Ishikawa (cell line): ENCODE results near the gene NFAM1.

Experiments used
- CEBPB ChIP-seq: IDR thresholded peaks from 2 replicates; pipeline ENCODE4 v1.6.1; 2012
- CREB1 ChIP-seq: IDR thresholded peaks from 2 replicates; pipeline ENCODE4 v1.6.1; 2012; ENCODE audit warnings: low read depth
- EGR1 ChIP-seq: IDR thresholded peaks from 2 replicates; pipeline ENCODE4 v1.6.1; 2012
- EP300 ChIP-seq: IDR thresholded peaks from 2 replicates; pipeline ENCODE4 v1.6.1; 2012; ENCODE audit warnings: borderline replicate concordance
- FOXM1 ChIP-seq: IDR thresholded peaks from 2 replicates; pipeline ENCODE4 v1.6.1; 2012; ENCODE audit warnings: low read depth, borderline replicate concordance
- NFIC ChIP-seq: IDR thresholded peaks from 2 replicates; pipeline ENCODE4 v1.6.1; 2012
- RAD21 ChIP-seq: IDR thresholded peaks from 2 replicates; pipeline ENCODE4 v1.6.1; 2012; ENCODE audit warnings: low read depth
- TAF1 ChIP-seq: IDR thresholded peaks from 2 replicates; pipeline ENCODE4 v1.6.1; 2012; ENCODE audit warnings: low read depth, mild to moderate bottlenecking
- TCF12 ChIP-seq: IDR thresholded peaks from 2 replicates; pipeline ENCODE4 v1.6.1; 2012; ENCODE audit warnings: low read depth
- TEAD4 ChIP-seq: IDR thresholded peaks from 2 replicates; pipeline ENCODE4 v1.6.1; 2012
- YY1 ChIP-seq: IDR thresholded peaks from 2 replicates; pipeline ENCODE4 v1.6.1; 2012; ENCODE audit warnings: low read depth
- ZBTB7A ChIP-seq: IDR thresholded peaks from 2 replicates; pipeline ENCODE4 v1.6.1; 2012; ENCODE audit warnings: low read depth
- TF ChIP-seq, protein P1 (sequence below): IDR thresholded peaks from 2 replicates; pipeline ENCODE4 v1.6.1; 2012
- TF ChIP-seq, protein P2 (sequence below): IDR thresholded peaks from 2 replicates; pipeline ENCODE4 v1.6.1; 2012; ENCODE audit warnings: low read depth, mild to moderate bottlenecking
- TF ChIP-seq, protein P3 (sequence below): IDR thresholded peaks from 2 replicates; pipeline ENCODE4 v1.6.1; 2012

NFAM1 gene

DNA sequence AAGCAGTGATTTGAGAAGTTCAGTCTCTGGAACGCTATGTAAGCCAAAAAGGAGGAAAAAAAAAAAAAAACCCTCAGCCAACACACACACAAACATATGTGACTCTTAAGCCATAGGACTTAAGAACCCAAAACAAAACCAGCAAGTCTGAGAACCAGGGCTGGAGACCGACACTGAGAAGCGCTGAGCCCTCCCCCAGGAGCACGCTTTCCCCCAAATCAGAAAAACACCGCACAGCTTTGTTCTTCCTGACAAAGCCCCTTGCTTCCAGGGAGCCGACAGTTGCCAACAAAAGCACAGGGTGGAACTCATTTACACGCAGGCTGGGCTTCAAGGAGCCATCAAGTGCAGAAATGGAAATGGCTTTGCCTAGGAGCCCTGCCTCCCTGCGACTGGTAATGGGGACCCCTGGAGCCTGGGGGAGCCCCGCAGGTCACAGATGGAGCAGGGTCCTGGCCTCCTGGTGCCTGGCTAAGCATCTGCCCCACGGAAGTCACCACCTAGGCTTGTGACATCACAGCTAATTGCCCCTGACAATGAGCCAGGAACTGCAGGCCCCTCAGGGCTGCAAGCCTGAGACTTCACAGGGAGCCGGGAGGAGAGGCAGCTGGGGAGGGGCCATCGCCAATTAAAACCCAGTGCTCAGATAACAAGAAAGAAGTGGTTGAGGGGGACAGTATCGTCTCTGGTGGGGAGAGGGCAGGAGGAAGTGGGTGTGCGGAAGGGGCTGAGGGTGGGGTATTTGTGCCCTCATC lies 66.9 kb downstream of the NFAM1 start:
- TF ChIP-seq TAF1 (no peak), YY1 (no peak), CREB1 (no peak), EP300 (no peak), RAD21 (no peak), CEBPB (no peak), TEAD4 (no peak), FOXM1 (no peak), NFIC (no peak), ZBTB7A (no peak), EGR1 (no peak), TCF12 (no peak)
- TF ChIP-seq, protein P1, sequence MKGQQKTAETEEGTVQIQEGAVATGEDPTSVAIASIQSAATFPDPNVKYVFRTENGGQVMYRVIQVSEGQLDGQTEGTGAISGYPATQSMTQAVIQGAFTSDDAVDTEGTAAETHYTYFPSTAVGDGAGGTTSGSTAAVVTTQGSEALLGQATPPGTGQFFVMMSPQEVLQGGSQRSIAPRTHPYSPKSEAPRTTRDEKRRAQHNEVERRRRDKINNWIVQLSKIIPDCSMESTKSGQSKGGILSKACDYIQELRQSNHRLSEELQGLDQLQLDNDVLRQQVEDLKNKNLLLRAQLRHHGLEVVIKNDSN, result no peak
- TF ChIP-seq, protein P2, sequence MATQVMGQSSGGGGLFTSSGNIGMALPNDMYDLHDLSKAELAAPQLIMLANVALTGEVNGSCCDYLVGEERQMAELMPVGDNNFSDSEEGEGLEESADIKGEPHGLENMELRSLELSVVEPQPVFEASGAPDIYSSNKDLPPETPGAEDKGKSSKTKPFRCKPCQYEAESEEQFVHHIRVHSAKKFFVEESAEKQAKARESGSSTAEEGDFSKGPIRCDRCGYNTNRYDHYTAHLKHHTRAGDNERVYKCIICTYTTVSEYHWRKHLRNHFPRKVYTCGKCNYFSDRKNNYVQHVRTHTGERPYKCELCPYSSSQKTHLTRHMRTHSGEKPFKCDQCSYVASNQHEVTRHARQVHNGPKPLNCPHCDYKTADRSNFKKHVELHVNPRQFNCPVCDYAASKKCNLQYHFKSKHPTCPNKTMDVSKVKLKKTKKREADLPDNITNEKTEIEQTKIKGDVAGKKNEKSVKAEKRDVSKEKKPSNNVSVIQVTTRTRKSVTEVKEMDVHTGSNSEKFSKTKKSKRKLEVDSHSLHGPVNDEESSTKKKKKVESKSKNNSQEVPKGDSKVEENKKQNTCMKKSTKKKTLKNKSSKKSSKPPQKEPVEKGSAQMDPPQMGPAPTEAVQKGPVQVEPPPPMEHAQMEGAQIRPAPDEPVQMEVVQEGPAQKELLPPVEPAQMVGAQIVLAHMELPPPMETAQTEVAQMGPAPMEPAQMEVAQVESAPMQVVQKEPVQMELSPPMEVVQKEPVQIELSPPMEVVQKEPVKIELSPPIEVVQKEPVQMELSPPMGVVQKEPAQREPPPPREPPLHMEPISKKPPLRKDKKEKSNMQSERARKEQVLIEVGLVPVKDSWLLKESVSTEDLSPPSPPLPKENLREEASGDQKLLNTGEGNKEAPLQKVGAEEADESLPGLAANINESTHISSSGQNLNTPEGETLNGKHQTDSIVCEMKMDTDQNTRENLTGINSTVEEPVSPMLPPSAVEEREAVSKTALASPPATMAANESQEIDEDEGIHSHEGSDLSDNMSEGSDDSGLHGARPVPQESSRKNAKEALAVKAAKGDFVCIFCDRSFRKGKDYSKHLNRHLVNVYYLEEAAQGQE, result no peak
- TF ChIP-seq, protein P3, sequence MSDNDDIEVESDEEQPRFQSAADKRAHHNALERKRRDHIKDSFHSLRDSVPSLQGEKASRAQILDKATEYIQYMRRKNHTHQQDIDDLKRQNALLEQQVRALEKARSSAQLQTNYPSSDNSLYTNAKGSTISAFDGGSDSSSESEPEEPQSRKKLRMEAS, result no peak

DNA sequence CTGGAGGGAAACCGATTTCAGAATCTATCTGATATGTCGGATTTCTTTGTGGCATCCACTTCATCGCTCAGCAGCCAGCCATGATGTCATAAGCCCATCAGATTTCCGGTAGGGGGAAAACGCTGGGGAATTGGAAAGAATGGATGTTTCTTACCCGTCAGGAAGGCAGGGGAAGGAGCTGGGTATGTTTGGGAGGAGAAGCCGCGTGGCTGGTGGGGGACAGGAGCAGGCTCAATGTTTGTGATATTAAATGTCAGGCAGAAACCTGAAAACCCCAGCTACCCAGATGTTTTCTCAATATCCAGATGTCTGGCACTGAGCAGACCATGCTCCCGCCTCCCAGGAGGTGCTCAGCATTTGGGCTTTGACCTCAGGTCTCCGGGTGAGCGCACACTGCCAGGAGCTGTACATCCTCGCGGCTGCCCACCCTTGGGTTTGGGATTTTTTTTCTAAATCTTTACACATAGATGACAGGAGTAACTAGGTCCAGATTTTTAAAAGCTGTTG lies 67.5 kb downstream of the NFAM1 start:
- TF ChIP-seq TCF12 (no peak), YY1 (no peak), EGR1 (no peak), TAF1 (no peak), EP300 (no peak), CREB1 (no peak), RAD21 (no peak), CEBPB (no peak), NFIC (no peak), FOXM1 (no peak), ZBTB7A (no peak), TEAD4 (no peak)
- TF ChIP-seq, protein P3, result no peak
- TF ChIP-seq, protein P1, result no peak
- TF ChIP-seq, protein P2, result no peak

DNA sequence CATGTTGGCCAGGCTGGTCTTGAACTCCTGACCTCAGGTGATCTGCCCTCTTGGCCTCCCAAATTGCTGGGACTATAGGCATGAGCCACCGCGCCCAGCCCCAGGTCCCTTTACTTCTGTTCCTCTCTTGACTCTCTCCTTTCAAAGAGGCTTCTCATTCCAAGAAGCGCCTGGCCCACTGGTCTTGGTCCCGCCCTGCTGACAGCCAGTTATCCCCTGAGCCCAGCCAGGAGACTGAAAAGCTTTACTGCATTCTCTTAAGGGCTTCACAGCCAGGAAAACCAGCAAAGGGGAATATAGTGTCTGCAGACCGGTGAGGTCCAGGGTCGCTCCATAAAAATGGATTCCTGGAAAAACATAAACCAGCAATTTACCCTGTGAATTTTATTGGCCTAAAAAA lies 68.3 kb downstream of the NFAM1 start:
- TF ChIP-seq EGR1 (no peak), EP300 (no peak), TEAD4 (no peak), ZBTB7A (no peak), TCF12 (no peak), RAD21 (no peak), CREB1 (no peak), CEBPB (no peak), NFIC (no peak), YY1 (no peak), FOXM1 (no peak), TAF1 (no peak)
- TF ChIP-seq, protein P1, result no peak
- TF ChIP-seq, protein P3, result no peak
- TF ChIP-seq, protein P2, result no peak
